Stimulated activated CD8-positive, alpha-beta memory T cell treated with anti-CD3 and anti-CD28 coated beads, Interleukin-12 subunit alpha, Interleukin-12 subunit beta, amount 100 ng/mL, for 4 hours (primary cell): ENCODE data around the gene MYO1E.

ENCODE experiments used
- DNase-seq: peaks from one replicate; pipeline ENCODE4 v3.0.0-alpha.2; 2020; ENCODE audit warnings: low read depth

The MYO1E gene

DNA sequence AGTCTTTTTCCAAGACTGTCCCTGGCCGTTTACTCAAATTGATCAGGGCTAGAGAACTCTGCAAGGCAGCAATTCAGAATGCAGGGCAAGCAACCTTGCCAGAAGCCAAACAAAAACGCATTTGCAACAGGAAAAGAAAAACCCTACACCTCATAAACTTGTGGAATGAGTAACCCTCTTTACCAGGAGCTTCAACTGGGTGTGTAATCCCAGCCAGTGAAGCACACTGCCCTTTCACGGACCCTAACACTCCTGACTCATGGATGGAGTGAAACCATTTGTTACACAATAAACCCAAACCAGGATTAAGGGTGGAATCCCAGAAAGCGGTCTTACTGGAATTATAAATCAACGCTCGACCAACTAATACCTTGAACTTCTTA is 180.8 kb downstream of the MYO1E start:
- DNase-seq = no peak

- DNase-seq = no peak
Measured at GRCh38 chr15:59190291-59190690, 182.4 kb downstream of the MYO1E start.

DNA sequence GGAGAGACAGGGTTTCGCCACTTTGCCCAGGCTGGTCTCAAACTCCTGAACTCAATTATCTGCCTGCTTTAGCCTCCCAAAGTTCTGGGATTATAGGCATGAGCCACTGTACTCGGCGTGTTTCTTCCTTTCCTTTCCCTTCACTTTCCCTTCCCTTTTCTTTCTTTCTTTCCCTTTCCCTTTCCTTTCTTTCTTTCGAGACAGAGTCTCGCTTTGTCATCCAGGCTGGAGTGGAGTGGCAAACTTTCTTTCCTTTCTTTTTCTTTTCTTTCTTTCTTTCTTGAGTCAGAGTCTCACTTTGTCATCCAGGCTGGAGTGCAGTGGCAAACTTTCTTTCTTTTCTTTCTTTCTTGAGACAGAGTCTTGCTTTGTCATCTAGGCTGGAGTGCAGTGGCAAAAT is 183.4 kb downstream of the MYO1E start:
- no peak for DNase-seq

DNA sequence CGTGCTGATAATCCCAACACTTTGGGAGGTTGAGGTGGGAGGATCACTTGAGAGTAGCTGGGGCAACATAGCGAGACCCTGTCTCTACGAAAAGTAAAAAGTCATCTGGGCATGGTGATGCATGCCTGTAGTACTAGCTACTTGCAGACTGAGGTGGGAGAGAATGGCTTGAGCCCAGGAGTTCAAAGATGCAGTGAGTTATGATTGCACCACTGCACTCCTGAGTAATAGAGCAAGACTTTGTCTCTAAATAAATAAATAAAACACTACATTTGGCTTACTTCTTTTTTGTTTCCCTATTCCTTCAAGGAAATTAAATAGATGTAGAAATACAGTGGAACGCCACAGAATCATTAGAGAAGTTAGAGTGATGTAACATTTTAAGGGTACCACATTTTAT is 186.2 kb downstream of the MYO1E start:
- DNase-seq = no peak

- DNase-seq = no peak
Measured at GRCh38 chr15:59185725-59186124, 186.9 kb downstream of the MYO1E start.

DNA sequence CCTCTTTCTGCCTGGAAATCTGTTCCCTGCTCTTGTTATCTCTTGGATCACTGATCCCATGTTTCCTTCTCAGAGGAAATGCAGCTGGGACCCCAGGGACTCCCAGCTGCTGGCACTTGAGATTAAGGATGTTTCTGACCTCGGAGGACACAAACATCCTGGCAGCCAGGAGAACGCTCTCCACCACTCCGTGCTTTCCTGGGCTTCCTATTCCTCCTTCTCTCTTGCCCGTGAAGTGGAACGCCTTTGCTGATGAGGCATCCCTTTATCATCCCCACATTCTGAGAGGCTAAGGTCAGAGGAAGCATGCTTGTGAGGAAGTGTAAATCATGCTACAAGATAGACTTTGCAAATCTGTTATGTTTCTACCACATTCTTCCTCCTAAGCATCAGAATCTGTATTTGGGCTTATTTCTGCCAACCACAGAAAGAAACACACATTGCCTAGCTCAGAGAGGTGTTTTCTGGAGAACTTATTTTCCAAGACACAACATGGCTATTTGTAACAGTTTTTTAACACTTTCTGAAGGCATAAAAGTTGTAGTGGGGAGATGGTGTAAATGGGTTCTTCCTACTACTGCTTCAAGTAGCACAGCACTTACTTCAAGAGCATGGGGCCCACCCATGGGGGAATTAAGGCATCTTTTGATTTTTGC is 191.6 kb downstream of the MYO1E start:
- DNase-seq = no peak

DNA sequence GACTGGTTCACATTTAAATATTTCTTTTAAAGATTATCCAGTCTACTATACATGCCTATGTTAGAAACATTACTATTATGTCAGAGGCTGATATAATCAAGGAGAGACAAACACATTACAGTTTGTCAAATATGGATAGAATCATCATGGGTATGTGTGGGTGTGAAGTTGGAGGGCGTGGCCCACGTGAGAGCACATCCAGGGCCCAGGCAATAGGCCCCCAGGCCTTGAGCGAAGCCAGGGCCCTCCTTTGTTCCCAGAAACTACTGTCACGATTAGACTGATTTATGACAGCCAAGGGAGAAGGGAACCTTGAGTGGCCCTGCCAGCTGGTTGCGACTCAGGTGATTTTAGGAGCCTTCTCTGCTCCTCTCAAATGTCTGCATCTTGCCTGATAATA is 193.0 kb downstream of the MYO1E start:
- no peak for DNase-seq

DNA sequence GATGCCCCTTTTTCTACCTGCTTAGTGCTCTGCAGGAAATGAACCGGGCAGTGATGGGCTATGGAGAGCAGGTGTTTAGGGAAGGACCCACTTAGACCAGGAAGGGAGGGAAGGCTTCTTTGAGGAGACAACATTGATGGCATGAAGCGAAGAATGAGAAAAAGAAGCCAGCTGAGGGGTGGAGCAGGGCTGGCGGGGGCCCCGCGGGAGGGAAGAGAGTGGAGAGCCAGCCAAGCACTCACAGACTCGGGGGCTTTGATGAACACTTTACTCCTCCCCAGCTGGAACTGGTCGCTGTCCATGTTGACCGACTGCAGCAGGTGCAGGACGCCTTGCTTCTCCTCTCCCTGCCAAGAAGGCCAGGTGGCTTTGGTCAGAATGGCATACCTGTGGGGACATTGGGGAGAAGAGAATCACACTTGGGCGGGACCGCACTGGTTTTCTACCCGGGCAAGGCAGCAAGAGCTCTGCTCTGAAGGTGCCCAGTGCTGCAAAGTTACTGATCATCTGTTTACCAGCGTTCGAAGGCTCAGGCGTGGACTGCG is 194.4 kb downstream of the MYO1E start:
- DNase-seq = no peak

- no peak for DNase-seq
Measured at GRCh38 chr15:59177317-59177660, 195.4 kb downstream of the MYO1E start.

- no peak for DNase-seq
Measured at GRCh38 chr15:59176653-59177316, 195.9 kb downstream of the MYO1E start.

GRCh38 chr15:59174835-59175831 is 197.5 kb downstream of the MYO1E start:
- DNase-seq = no peak

DNA sequence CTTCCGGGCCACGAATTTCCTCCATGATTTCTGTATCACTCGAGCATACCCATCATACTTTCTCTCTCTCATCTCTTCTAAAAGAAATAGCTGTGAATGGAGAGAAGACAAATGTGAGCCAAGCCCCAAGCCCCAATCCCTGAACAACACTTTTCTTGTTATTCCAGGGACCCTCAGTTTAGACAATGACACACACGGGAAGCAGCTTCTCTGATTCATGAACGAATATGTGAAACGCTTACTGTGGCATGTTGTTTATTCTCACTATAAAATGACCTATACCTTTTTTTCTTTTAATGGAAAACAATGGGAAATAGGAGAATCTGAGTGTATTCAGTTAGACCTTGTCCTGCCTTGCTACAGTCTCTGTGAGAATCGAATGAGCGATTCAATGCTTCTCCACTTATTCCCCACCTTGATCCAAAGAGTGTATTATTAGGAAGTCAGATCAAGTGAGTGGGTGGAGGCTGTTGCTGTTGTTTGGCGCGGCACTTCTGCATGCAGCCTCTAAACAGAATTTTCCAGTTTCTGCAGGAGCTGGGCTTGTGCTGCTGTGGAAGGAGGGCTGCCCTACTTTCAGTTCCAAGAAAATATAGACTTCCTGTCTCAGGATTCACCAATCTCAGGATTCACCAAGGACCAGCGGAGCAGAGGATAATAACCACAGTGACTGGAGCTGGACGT is 198.4 kb downstream of the MYO1E start:
- no peak for DNase-seq

- no peak for DNase-seq
Measured at GRCh38 chr15:59173194-59173593, 199.5 kb downstream of the MYO1E start.

DNA sequence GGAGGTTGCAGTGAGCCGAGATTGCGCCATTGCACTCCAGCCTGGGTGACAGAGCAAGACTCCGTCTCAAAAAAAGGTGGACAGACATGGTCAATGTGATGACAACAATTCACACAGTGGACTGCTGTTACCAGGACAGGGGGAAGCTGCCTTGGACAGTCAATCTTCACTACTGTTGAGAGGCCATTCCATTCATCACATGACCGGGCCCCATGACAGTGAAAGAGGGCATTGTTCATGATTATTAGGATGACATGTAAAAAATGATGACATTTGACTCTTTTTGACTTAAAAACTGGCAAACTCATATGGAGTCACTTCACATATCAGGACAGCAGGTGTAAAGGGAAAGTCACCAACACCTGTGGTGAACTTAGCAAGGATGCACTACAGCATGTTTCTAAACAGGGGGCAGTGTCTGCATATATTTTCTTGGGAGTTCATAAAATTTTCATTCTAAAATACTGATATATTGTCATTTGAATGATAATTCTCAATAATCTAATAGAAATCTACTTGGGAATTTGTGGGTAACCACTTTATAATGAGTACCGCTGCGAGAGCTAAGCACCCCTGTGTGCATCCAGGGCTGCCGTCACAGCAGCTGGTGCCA is 200.3 kb downstream of the MYO1E start:
- DNase-seq = no peak

DNA sequence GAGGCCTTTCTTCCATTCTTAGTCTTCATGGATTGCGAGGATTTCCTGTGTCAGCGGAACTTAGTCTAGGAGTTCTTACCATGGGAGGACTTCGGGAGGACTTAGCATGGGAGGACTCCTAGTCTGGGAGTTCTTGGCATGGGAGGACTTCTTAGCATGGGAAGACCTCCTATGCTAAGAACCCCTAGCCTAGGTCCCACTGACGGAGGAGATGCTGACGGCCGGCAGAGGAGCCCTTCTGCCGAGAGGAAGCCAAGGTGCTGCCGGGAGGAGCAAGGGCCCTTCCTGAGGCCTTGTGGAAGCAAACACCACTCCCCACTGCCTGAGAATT is 201.6 kb downstream of the MYO1E start:
- no peak for DNase-seq

- no peak for DNase-seq
Measured at GRCh38 chr15:59170295-59171066, 202.2 kb downstream of the MYO1E start.

GRCh38 chr15:59169251-59169708 is 203.4 kb downstream of the MYO1E start:
- no peak for DNase-seq

DNA sequence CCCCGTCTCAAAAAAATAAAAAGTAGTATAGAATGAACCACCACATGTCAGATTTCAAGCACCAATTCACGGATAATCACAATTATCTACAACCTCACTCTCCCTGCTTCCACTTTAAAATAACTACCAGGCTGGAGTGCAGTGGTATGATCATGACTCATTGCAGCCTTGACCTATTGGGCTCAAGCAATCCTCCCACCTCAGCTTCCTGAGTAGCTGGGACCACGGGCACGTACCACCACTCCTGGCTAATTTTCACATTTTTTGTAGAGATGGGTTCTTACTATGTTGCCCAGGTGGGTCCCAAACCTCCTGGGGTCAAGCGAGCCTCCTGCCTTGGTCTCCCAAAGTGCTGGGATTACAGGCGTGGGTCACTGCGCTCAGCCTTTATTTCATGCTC is 204.1 kb downstream of the MYO1E start:
- no peak for DNase-seq

- DNase-seq = no peak
Measured at GRCh38 chr15:59166601-59167265, 205.9 kb downstream of the MYO1E start.

DNA sequence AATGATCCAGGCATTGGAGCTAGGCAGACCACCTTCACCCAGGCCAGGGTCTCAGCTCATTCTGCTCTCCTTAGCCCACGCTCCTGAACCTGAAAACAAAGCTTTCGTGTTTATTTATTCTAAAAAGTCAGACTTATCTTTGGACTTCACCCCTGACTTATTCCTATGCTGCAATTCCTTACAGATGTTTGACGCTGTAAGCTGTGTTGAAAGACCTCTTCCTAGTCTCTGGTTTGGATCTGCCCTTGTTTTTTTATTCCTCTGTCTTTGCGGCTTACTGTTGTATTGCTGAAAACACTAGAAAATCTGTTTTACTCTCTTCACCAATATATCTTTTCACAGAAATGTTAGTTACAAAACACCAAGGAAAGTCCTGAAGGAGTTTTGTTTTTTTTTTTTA is 206.5 kb downstream of the MYO1E start:
- DNase-seq = no peak
